Astrocyte (in vitro differentiated cells and primary cell): Measurements from ENCODE around the gene LAMA1.

Source experiments
- CTCF ChIP-seq: IDR thresholded peaks from 2 replicates; pipeline ENCODE4 v1.5.1; 2011; ENCODE audit warnings: low read depth, mild to moderate bottlenecking, inconsistent platforms, low read length, moderate library complexity; ENCODE audit not compliant: insufficient read depth
- EZH2 ChIP-seq: IDR thresholded peaks from 2 replicates; pipeline ENCODE4 v1.6.1; 2012; ENCODE audit warnings: mild to moderate bottlenecking, low read length, inconsistent platforms; ENCODE audit not compliant: insufficient read depth

DNA sequence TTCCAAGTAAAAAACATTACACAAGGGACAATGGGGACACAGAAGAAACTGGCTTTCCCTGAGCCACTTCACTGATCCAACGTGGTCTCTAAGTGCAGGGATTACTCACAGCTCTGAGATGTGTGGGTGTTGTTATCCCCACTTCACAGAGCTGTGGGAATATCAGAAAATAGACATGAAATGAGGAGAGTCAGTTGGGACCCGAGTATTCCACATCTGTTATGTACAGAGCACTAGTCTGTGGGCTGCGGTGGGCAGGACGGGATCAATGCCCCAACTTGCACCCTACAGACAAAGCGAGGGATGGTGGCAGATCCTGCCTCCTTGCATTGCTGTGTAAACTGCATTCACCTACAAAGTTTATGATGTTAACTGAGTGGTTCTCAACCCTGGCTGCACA lies 11.7 kb downstream of the LAMA1 start:
- TF ChIP-seq CTCF (no peak), EZH2 (no peak)
